NCI-H2081 (cell line): ENCODE results near the gene RIPK1.
"Not testable (repeated sequence)": the region's sequence is repeated elsewhere in the genome, so short reads cannot be mapped to it uniquely, and the experiment has no call there.

Experiments
- DNase-seq, 2 experiments: peaks; one replicate each; lab custom pipeline; 2025; lab: John Stamatoyannopoulos, UW

Gene RIPK1

DNA sequence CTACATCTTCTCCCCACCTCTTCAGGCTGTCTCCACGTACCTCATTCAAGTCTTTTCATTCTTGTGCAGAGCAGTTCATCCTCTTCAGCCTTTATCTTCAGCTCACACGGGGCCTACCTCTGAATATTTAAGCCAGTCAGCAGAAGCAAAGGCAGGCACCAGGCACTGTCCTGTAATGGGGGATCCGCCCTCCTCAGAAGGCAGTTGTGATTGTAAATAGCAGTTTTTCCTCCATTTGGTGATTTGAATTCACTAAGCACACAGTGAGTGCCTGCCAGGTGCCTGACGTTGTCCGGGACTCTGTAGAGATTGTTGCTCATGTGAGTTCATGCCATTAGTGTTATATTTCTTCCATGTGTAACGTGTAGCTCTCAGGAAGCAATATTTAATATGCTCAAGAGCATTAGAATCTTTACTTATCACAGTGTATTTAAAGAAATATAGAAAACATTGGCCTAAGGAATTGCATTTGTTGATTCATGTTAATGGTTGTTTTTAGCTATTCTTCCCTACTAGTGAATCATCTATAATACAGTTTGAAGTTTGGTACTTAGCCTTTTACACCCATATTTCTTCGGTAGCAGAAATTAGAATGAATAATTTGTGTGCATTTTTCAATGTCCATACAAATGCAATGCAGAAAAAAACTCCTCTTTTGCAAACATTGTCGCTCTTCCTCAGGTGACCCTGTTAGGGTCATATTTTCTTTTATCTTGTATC is 68.2 kb downstream of the RIPK1 start:
- peak in 1 of 2 experiments; percentile 37 for DNase-seq

DNA sequence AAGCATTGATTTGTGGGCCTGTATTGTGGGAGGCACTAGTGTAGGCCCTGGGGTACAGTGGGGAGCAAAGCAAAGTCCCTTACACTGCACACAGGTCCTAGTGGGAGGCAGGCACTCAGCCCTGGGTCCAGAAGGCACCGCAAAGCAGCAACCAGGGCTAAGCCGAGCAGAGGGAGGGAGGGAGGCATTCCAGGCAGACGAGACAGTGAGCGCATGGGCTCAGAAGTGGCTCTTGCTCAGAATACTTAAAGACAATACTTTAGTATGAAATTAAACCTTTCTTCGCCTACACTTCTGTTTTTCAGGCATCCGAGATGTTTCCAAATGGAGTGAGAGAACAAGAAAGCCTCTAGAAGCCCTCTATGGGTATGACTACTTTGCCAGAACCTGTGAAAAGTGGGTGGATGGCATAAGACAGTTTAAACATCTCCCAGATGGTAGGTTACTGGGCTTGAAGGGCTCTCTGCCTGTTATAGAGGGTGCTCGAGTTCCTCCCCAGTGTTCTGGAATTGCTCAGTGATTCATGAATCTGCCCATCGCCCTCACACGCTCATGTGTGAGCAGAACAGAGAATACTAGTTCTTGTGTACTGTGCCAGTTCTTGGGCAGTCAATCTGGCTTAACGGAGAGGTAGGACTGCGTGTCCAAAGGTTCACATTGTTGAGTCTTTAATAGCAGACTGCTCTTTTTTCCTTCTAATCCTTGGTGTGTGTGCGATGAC is 68.9 kb downstream of the RIPK1 start:
- no peak for DNase-seq

DNA sequence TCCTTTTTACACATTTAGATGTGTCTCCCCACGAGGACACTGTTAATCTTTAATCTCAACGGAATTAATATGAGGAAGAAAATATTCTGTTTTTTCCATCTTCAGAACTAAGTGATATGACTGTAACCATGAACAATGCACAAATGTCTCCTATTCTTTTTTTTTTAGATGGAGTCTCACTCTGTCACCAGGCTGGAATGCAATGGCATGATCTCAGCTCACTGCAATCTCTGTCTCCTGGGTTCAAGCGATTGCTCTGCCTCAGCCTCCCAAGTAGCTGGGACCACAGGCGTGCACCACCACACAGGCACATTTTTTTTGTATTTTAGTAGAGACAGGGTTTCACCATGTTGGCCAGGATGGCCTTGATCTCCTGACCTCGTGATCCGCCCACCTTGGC is 69.6 kb downstream of the RIPK1 start:
- not testable (repeated sequence) for DNase-seq

DNA sequence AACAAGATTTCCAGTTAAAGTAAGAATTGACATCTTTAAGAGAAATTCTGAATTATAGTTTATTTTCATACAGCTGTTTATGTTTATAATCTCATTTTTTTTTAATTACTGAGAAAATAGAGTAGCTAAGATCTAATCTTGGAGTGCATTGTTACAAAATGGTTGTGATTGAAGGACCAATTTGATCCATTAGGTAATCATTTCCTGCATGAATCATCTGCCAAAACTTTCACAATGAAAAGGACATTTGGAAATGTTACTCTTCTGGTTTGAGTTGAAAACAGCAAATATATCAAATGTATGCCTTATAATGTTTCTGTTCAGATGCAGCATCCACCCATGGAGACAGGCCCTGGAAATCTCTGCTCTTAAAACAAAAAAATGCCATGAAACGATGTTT is 70.0 kb downstream of the RIPK1 start:
- DNase-seq = no peak

DNA sequence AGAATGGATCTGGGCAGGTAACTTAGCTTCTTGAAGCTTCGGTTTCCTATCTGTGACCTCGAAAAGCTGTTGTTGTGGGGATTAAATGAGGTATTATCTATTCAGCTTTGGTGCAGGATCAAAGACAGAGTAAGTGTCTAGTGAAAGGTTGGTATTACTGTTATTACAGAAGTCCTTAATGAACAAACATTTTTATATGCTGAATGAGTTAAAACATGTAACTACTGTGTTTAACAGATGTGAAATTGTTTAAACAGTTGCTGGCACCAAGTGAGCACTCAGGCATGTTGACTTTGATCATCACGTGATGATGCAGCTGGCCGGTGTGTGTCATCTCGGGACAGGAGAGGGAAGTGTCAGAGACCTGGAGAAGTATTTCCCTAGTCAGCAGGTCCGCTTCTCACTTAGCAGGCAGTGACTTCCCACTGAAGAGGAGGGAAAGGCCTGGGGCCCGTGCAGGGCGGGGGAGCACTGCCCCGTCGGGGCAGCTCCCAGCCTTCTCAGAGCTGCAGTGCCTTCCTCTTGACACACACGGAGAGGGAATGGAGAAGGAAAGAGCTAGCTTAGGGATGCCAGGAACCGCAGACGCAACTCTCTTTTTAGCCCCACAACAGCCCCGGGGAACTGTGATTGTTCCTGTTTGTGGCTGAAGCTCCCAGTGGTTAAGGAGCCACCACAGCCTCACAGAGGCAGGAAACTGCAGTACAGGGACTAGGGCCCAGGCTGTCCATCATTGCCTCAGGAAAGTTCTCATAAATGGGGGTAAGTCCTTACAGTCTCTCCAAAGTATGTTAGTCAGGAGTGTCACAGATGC is 71.0 kb downstream of the RIPK1 start:
- DNase-seq = peak; percentile 74 to 89

DNA sequence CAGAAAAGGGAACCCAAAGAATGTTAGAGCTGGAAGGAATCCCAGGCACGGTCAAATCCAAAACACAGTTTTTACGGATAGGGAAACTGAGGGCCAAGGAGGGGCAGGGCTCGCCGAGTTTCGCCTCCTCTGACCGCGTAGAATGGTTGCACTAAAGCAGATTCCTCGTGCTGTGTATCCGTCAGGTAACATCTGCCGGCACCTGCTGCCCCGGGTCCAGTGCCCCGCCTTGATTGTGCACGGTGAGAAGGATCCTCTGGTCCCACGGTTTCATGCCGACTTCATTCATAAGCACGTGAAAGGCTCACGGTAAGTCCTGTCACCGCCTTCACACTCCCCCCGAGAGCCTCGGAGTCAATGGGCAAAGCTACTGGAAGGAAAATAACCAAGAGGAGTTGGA is 71.9 kb downstream of the RIPK1 start:
- no peak for DNase-seq

DNA sequence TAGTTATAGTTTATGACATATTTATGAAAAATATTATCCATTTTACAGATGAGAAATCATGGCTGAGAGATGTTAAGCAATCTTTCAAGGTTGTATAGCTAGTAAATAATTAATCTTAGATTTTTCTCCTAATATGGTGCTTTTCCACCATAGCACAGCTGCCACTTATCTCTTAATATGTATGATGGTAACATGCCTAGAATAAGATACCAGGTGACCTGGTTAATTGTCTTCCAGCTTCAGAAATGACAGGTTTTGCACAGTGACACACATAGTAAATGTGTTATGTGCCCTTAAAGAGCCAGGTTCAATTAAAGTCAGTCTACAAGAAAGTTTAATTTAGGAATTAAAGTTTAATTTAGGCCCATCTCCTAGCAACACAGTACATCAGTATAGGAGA is 74.2 kb downstream of the RIPK1 start:
- DNase-seq = no peak

DNA sequence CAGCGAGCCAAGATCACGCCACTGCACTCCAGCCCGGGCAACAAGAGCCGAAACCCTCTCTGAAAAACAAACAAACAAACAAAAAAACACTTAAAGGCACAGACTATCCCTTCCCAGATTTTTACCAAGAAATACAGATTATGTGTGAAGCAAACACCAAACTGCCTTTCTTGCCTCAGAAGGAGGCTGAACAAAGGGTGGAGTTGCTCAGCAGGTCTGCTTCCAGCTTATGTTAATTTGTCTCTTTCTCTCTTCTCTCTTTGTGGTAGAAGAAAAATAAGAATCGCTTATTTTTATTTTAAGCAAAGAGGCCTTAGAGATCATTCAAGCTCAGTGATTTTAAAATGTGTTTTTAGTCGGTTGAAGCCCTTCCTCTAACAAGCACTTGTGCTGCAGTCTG is 74.9 kb downstream of the RIPK1 start:
- no peak for DNase-seq

DNA sequence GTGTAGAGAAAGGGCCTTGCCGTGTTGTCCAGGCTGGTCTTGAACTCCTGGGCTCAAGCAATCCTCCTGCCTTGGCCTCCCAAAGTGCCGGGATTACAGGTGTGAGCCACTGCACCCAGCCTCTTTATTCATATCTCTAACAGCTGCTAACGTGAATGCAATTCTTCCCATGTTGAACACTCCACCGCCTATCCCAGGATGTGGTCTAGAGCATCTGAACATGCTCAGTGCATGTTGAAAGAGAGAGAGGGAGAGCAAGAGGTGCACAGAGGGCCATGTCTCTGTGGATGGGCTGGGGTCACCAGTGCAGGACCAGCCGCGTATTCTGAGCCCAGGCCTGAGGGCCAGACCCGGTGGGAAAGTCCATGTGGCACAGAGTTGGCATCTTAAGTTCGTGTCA is 76.3 kb downstream of the RIPK1 start:
- no peak for DNase-seq

DNA sequence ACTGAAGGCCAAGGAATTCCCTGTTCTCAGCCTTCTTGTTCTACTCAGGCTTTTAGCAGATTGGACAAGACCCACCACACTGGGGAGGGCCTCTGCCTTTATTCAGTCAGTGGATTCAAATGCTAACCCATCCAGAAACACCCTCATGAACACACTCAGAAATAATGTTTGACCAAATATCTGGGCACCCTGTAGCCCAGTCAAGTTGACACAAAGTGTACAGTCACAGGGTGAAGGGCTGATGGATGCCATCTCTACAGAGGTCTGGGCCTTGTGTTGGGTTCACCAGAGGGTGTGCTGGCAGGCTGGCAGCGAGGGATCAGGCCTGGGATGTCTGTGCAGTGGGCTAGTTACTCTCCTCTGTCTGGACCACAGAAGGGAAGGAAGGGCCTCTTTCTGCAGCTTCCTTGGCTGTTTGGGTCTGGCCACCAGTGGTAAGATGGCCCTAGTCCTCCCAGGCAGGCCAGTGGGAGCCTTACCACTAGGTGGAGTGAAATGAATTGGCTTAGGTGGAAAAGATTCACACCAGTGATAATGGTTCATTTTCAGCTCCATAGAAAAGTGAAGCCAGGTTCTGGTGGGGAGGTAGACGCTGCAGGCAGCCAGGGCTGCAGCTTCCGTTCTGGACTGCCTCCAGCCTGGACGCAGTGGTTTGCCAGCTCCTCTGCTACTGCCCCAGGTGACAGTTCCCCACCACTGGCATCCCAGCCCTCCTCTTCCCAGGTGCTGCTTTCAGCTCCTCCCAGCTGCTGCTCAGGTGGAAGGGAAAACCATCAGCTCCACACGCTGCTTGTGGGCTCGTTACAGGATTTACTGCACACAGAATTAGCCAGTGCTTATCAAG is 79.8 kb downstream of the RIPK1 start:
- peak; percentile 64 to 87 for DNase-seq

DNA sequence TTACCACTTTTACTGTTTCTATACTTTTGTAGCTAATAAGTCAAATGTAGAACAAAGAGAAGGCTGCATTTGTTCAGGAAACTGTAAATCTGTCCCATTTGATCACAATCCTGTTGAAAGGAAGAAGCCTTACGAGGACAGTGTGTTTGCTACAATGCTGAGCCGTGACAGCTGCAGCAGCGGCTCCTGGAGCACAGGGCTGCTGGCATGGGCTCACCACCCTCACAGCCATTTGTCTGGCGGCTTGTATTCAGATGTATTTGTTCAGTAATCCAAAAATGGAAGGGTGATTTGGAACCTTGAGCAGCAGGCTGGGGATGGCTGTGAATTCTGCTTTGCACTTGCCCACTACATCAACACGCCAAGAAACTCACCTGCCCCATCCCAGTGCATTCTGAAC is 83.4 kb downstream of the RIPK1 start:
- DNase-seq = peak; percentile 61 to 88

DNA sequence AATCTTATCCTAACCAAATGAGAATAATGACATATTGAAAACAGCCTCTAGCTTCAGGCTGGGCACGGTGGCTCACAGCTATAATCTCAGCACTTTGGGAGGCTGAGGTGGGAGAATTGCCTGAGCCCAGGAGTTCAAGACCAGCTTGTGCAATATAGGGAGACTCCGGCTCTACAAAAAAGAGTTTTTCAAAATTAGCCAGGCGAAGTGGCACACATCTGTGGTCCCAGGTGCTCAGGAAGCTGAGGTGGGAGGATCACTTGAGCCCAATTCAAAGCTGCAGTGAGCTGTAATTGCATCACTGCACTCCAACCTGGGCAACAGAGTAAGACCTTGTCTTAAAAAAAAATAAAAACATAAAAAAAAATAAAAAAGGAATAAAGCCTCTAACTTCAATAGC is 84.4 kb downstream of the RIPK1 start:
- no peak for DNase-seq

DNA sequence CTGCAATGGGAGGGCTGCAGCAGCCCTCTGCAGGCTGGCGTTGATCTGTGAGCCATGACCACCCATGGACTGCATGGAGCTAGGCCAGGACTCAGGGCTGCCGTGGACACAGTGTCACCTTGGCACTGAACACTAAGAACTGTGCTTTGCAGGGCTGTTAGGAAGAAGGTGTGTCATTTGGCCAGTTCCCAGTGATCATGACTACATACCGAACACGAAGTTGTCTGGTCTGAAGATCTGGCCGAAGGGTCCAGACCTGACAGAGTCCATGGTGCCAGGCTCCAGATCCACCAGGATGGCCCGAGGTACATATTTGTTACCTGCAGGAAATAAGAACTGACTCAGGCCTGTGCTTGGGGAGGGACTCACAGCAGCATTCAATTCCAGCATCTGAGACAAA is 87.1 kb downstream of the RIPK1 start:
- DNase-seq = not testable (repeated sequence)

DNA sequence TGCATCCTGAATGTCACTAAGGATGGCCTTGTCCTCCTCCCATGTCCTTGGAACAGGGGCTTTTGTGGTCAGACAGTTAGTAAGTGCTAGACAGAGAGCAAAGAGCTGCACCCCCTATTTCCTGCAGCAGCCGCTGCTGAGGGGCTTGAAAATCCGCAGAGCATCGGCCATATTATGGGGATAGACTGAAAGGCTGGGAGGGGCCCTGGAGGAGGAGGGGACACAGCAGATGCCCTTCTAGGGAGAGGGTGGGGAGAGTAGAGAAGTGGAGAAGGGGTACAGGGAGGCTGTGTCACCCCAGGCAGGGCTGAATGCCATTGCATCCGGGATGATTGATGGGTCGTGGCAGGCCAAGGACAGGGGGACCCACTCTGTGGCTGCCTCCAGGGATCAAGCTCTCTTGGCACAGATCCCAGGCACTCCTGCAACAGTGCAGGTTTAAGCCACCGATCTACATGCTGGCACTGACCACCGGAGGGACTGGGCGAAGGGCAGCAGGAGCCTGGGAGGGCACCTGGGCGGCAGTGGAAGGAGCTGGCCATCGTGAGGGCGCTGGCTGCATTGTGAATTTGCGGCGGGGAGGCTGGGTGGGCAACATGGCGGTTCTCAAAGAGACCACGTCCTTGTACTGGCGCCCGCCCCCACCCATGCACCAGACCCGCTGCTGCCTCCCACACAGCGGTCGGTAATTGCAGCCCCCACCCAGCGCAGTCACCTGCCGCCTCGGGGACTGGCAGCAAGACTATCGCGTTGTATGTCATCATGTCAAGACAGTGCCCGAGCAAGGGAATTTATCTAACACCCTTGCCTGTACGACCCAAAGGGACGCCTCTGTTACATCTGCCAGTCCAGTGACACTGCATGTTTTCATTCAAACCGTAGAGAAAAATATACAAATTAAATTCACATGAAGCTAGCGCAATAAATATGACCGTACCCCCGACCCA is 88.2 kb downstream of the RIPK1 start:
- peak; percentile 31 to 37 for DNase-seq

DNA sequence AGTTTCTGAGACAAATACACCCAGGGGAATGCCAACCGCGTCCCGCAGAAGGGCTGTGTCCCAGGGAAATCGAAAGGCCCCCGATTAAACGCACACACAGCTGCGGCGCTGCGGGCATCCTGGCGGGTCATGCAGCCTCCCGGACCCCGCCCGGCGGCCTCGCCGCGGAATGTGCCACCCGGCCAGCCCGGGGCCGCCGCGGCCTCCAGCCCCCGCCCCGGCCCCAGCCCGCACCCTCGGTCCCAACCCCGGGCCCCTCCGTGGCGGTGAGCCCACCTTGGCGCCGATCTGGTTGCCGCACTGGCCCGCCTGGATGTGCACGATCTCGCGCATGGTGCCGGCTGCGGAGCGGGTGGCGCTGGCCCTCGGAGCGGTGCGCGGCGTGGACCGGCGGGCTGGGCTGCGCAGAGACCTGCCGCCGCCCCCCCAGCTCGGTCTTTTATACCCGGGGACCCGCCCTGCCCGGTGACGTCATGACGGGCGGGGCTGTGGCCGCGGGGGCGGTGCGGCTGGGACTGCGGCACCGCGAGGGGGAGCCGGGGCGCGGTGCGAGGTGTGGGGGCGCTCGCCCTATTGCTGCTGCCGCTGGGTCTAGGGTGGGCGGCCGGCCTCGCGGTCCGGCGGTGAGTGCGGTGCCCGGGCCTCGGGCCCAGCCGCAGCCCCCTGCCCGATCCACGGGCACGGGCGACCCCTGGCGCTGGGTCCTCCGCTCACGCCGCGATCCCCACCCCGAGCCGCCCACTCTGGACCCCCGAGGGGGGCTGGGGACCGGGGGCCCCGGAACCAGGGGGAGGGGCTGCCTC is 89.0 kb downstream of the RIPK1 start, which contains the start of gene TUBB2A:
TUBB2A (minus strand) TSS at position 414 of the 803 bp plus-strand sequence; CDS start at position 333, 81 bp downstream.
- peak; percentile 77 for DNase-seq

DNA sequence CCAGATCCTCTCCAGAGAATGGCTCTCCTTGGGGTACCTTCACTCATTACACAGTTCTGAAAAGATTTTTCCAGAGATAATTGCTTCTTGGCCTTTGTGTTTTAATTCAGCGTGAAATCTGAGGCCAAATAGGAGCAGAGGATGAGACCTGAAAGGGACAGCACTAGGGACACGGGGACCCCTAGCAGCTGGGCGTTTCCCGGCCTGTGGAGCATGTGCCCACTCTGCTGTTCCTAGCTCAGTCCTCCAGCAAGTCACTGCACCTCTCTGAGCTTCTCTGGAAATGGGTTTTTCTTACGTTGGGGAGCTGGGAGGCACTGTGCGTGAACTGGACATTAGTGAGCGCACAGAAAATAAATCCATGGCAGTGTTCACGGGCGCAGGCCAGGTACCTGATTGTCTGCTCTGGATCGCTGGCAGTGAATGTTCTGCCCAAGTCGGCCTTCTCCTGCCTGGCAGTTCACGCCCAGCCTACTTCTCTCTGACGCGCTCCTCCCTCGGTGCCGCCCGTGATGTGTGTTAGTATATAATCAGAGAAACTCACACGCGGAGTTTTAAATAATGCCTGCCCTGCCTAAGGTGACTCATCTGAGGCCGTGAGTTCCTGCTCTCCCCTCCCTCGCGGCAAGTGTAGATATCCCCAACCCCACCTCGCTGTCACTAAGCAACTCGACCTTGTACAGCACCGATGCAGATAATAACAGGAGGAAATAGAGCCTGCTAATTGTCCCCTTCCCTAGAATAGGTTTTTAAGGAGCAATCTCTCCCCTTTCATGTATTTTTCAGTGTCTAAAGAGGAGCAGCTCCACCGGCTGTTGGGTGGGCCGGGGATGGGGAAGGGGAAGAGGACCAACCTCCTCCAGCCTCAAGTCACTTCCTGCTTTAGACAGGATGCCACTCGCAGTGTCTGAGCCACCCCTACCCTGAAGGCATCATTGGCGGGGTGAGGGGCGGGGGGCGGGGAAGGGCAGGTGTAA is 91.8 kb downstream of the RIPK1 start:
- peak; percentile 70 to 78 for DNase-seq

DNA sequence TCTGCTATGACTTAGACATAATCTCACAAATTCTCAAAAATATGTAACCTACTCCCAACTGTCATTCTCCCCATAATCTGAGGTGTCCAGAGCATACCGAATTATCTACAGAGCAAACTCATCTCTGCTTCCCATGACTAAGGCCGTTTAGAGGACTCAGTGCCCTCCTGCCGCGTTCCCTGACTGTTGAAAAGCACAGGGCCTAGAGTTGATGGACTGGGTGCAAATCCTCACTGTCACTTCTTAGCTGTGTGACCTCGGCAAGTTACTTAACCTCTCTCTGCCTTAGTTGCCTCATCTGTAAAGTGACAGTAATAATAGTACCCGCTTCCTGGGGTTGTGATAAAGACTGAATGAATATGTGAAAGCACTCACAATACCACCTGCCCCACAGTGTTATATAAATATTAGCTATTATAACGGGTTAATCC is 93.8 kb downstream of the RIPK1 start:
- peak in 1 of 2 experiments; percentile 33 for DNase-seq

DNA sequence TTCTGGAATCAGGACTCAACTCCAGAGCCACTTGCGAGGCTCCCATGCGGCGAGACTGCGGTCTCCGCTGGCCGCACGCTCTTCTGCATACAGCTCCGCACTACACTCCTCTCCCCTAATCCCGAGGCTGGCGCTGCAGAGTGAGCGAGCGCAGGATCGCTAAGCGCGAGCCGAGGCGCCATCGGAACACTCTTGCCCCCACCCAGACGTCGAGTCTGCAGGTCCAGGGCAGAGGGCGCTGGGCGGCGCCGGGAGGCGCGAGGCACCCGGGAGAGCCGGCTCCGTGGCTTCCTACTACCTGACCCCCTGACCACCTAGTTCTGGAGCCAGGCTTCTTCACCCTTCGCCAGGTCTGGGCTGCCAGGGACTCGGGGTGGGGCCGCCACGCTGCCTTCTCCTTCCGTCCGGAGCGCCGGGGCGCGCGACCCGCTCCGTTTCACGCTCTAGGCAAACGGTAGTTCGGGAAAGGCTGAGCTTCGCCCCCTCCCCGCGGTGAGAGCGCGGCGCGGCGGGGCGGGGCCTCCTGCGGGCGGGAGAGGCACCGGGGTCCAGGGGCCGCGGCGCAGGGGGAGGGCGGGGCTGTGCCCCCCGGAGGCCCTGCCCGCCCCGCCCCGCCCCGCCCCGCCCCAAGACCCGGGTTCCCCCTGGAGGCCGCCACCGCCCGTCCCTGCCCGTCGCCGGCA is 94.4 kb downstream of the RIPK1 start:
- DNase-seq = peak; percentile 69 to 76
